ENCODE measurements around the gene AP3B2.

The AP3B2 gene

DNA sequence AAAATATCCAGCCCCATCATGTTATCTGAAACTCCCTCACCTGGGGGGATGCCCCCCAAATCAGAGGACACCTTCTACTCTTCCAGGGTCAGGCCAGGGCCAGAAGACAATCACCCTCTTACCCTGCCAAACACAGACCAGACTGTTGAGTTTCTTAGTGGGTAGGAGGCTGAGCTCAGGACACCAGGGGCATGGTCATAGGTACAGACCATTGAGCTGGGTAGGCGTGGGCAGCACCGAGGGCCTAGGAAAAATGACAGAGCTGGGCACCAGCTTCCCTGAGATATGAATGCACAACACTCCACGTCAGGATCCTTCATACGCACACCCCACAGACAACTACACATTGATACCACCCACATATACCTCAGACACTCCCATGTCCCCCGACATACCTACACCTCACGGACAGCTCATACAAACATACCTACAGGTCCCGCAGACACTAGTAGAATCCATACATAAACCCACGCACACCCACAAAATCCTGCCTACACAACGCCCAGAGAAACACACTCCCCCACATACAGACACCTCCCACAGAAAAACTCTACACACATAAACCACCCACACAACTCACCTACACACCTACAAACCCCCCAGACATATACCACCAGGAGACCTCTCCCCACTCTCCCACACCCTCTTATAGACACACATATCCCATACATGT, 11.8 kb downstream of the AP3B2 start:
- no peak for DNase-seq

GRCh38 chr15:82692171-82692570, 17.5 kb downstream of the AP3B2 start:
- no peak for DNase-seq

GRCh38 chr15:82689147-82689546, 20.5 kb downstream of the AP3B2 start:
- DNase-seq: no peak

DNA sequence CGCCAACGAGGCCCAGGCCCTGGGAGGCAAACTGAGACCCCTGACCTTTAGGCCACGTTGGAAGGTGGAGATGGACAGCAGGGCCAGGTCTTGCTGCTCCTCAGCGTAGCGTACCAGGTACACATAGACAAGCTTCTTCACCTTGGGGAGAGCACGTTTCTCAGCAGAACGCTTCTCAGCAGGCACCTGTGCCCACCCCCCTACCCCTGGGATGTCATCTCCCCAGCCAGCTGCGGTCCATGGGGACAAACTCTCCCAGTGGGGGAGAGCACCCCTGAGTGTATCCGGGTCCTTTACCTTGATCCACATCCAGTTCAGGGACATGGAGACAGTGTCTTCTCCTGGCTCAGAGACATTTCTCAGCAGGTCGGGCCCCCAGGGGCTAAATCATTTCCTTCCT, 21.0 kb downstream of the AP3B2 start:
- no peak for DNase-seq

- no peak for DNase-seq
These were observed 28.3 kb downstream of the AP3B2 start for GRCh38 chr15:82681371-82681770.

DNA sequence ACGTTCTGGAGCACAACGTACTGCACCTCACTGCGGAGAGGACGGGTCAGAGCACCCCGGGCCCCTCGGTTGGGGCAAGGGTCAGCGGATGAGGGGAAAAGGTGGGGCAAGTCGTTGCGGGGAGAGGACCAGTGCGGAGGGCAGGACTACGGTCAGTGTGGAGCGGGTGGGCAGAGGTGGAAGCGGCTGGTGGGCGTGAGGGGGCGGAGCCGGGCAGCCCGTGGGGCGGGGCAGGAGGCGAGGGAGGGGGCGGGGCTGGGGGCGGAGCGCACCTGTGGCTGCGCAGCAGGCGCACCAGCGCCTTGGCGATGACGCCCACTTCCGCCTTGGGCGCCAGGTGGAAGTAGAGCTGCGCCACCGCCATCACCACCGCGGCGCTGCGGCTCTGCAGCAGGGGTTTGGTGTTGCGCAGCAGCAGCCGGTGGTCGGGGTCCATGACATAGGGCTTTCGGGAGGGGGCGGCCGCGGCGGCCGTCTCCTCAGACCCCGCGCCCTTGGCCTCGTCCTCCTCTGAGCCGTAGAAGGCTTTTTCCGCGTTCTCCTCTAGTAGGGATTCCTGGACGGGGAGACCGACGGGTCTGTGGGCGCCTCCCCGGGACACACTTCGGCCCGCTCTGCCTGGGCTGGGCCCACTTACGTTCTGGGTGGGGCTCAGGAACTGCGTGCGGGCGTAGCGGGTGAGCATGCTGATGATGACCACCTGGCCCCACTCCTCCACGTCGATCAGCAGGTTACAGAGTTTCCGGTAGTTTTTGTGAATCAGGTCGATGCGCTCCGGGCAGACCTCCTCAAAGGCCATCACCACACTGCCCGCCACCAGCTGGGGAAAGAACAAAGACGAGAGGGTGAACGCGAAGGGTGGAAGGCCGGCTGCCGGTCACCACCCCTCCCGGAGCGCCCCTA, 29.2 kb downstream of the AP3B2 start:
- DNase-seq: no peak

- no peak for DNase-seq
These were observed 30.0 kb downstream of the AP3B2 start for GRCh38 chr15:82679626-82680199.

DNA sequence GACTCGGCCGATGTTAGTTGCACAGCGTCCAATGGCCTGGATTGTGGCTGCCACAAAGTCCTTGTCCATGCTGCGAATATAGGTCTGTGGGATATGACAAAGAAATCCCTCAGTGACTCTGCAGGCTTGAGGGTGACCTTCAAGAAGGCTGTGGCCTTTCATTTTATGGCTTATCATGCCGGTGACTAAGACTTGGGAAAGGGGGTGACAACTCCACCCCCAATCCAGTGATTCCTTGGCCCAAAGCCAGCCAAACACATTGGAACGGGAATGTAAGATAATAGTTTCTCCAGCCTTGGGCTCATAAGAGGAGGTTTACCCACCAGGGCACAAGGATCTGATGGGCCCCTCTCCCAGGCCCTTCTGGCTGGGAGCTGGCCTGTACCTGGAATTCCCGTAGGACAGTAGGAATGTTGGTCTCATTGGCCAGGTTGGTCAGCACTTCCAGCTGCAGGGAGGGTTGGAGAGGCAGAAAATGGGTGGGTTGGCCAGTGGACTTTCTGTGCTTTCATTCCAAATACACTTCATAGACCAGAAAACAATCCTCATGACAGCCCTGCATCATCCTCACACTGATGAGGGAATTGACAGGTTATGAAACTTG, 31.9 kb downstream of the AP3B2 start:
- DNase-seq: no peak

- DNase-seq: no peak
These were observed 34.8 kb downstream of the AP3B2 start for GRCh38 chr15:82674873-82675272.

GRCh38 chr15:82670699-82671098, 39.0 kb downstream of the AP3B2 start:
- DNase-seq: no peak

GRCh38 chr15:82666606-82667005, 43.1 kb downstream of the AP3B2 start:
- DNase-seq: no peak

- DNase-seq: no peak
These were observed 45.7 kb downstream of the AP3B2 start for GRCh38 chr15:82664021-82664420.

DNA sequence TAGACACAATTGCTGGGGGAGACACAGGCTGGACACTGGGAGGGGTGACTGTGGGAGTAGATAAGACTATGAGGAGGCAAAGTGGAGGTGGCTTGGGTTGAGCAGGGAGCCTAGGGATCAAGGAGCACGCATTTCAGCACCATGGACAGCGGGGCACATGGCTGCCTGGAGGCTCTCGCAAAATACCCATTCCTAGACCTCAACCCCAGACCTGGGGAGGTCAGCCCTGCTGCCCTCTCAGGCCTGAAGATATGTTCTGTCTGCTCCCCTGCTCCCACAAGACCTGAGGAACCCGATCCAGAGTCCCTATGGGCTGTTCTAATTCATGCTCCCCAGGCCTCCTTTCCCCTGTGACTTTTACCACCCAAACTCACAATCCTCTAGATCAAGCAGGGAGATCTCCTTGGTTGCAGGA, 46.5 kb downstream of the AP3B2 start:
- DNase-seq: peak; percentile 8 to 23

GRCh38 chr15:82662641-82663040, 47.0 kb downstream of the AP3B2 start:
- no peak for DNase-seq

- no peak for DNase-seq
These were observed 49.3 kb downstream of the AP3B2 start for GRCh38 chr15:82660378-82660777.

GRCh38 chr15:82656641-82657266, 52.9 kb downstream of the AP3B2 start:
- no peak for DNase-seq

DNA sequence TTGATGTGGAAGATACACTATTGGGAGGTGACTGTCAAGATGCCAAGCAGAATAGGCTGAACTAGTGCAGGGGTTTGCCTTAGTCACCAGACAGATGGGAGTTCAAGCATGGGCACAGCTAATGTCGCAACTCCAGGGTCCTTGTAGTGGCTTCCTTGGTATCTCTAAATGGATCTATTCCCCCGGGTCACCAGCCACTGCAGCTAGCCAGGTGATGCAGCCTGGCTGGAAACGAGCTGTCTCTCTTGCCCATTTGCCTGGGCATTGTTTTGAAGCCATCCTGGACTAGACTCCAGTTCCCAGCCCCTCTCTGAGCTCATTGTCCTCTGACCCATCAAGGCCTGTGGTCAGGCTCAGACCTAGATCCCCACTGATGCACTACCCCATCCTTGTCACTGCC, 54.1 kb downstream of the AP3B2 start:
- no peak for DNase-seq

DNA sequence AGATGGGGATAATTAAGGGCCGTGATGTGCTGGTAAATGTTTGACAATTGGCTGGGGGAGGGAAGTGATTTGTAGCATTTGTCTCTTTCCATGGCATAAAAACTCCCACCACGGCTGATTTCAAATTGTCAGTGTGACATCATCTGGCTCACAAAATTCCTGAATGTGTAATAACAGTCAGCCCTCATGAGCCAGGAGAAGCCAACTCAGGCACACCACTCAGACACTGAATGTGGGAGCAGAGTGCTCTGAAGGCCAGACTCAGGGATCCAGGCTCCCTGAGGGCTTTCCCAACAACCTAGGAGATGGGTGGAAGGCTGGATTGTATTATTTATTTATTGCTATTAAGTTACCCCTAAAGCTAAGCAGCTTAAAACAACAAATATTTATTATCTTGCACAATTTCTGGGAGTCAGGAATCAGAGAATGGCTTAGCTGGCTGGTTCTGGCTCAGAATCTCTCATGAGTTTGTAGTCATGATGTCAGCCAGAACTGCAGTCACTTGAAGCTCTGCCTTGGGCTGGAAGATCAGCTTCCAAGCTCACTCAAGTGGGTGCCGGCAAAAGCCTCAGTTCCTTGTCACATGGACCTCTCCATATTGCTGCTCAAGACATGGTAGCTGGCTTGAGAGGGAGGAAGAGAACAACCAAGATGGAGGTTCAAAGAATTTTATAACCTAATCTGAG, 56.0 kb downstream of the AP3B2 start:
- DNase-seq: no peak

- no peak for DNase-seq
These were observed 58.0 kb downstream of the AP3B2 start for GRCh38 chr15:82651708-82652107.

DNA sequence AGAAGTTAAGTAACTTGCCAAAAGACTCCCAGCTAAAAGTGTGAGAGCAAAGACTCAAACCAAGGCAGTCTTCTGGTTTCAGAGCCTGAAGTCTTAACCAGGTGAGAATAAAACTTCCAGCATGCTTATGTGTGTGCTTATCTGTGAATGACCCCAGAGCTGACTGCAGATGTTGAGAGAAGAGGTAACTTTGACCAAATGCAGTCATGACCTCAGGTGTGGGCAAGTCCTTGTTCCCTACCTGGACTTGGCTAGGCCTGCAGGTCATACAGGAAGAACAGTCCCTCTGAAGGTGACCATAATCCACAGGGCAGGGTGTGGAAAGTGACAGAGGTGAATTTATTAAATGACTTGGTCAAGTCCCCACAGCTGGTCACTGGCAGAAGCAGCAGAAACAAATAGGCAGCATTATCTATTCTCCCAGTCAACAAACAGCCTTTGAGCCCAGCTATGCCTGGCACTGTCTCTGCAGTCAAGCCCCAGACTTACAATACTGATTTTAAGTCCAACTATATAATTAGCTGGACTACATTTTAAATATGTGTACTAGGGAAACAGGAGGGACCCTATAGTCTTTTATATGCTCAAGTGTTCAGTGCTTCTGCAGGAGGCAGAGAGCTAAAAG, 59.5 kb downstream of the AP3B2 start:
- DNase-seq: no peak

DNA sequence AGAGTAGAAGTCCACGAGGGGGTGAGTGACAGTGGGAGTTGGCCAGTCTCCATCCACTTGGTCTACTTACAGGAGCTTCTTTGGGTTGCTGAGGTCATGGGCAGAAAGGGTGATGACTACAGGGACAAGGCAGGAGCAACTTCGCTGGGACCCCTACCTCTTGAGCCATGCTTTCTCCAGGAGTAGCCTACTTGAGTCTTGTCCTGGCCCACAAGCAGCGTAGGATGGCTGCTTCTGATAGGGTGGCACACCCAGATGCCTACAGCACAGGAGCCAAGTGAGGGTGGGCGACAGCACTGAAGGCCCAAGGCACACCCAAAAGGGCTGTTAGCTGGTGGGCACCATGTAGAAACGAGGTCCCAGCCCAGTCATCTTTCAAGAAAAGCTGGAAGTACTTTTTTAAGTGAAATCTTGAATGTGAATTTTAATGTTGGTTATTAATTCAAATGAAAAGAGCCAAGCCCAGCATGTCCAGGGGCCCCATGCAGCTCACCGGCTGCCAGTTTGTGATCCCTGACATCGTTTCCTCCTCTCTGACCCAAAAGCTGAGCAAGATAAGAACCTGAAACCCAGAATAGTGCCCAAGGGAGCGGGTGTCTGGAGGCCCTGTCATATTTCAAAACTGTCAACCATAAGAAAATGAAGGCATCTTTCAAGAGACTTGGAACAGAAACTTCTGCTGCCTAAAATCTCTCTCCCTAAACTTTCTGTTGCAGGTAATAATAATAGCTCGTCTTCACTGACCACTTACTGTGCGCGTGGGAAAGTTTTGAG, 60.3 kb downstream of the AP3B2 start:
- no peak for DNase-seq

Measured in AML-193 (cell line).